Panc1 (cell line): Measurements from ENCODE around the gene KAT14. TPM values are rescaled to one million over a fixed set of nuclear protein-coding genes. Genes with fewer than 3 reads are reported as not detected.
"Not testable (repeated sequence)": the region's sequence is repeated elsewhere in the genome, so short reads cannot be mapped to it uniquely, and the experiment has no call there.

Experiments
- ATAC-seq: fragments of 200-7000 bp; cut with Tn5 transposase; 2 replicates; pipeline ENCODE4 v1.9.1; 2020; ENCODE audit warnings: mild to moderate bottlenecking, moderate library complexity
- BruUV-seq: library from RNA; stranded (reverse); fragments of 400-500 nt; replicated peaks from 2 replicates; lab custom pipeline; 2021; lab: Mats Ljungman, UMichigan
- CTCF ChIA-PET: fragments of 300-600 bp; sonication (Branson Sonifier 250); formaldehyde crosslinking; loops from one replicate; lab custom pipeline; 2022; ENCODE audit warnings: antibody characterized with exemption; lab: Charles Lee
- POLR2A ChIA-PET: fragments of 300-600 bp; sonication (Branson Sonifier 250); formaldehyde crosslinking; loops from one replicate; lab custom pipeline; 2022; ENCODE audit warnings: antibody characterized with exemption; lab: Charles Lee
- DNase-seq: peaks from one replicate; pipeline ENCODE4 v3.0.0-alpha.2; 2010; ENCODE audit warnings: low read depth, low spot score
- H3K27ac ChIP-seq: 2 replicates; pipeline ENCODE4 v1.5.1; 2011; ENCODE audit warnings: mild to moderate bottlenecking, low read length, inconsistent platforms
- H3K27me3 ChIP-seq: fragments of 200-500 bp; sonication (Bioruptor generic); 2 replicates; pipeline ENCODE4 v1.6.0; 2014; ENCODE audit warnings: low read length, inconsistent platforms; ENCODE audit not compliant: control insufficient read depth, insufficient read depth
- H3K36me3 ChIP-seq: fragments of 200-500 bp; sonication (Bioruptor generic); 2 replicates; pipeline ENCODE4 v1.5.1; 2014; ENCODE audit warnings: inconsistent platforms, mild to moderate bottlenecking, low read length, moderate library complexity; ENCODE audit not compliant: control insufficient read depth, insufficient read depth
- H3K4me1 ChIP-seq: 2 replicates; pipeline ENCODE4 v1.5.1; 2011; ENCODE audit warnings: inconsistent platforms, mild to moderate bottlenecking, low read length, moderate library complexity; ENCODE audit not compliant: control insufficient read depth, insufficient read depth
- H3K4me3 ChIP-seq, 2 experiments: 2 replicates each; pipeline ENCODE4 v1.5.1; 2011 to 2012; ENCODE audit warnings: low read depth in 2 of 2, low read length in 2 of 2, mild to moderate bottlenecking in 2 of 2, inconsistent platforms in 1 of 2, moderate library complexity in 1 of 2
- H3K9me3 ChIP-seq: fragments of 200-500 bp; sonication (Bioruptor generic); 2 replicates; pipeline ENCODE4 v1.5.1; 2014; ENCODE audit warnings: low read depth, mild to moderate bottlenecking, inconsistent platforms, low read length, moderate library complexity; ENCODE audit not compliant: control insufficient read depth, insufficient read depth
- POLR2AphosphoS5 ChIP-seq: IDR thresholded peaks from 2 replicates; pipeline ENCODE4 v1.6.1; 2012; ENCODE audit warnings: mild to moderate bottlenecking, low read depth, low read length, moderate library complexity
- SIN3A ChIP-seq: IDR thresholded peaks from 2 replicates; pipeline ENCODE4 v1.6.1; 2012; ENCODE audit warnings: low read depth, mild to moderate bottlenecking, low read length, moderate library complexity, borderline replicate concordance; ENCODE audit not compliant: insufficient read depth
- TCF7L2 ChIP-seq: IDR thresholded peaks from 2 replicates; pipeline ENCODE4 v1.6.1; 2011; ENCODE audit warnings: mild to moderate bottlenecking, low read depth, low read length, inconsistent platforms
- in situ Hi-C: cut with HindIII; loops from 2 replicates; pipeline ENCODE4 v1.10.0; 2016; ENCODE audit warnings: low sequenced_read_pairs, low pct_unique_long_range_greater_than_20kb
- intact Hi-C: fragments of 100-400 bp; cut with micrococcal nuclease; formaldehyde crosslinking; loops from one replicate; pipeline ENCODE4 v1.10.0; 2022; ENCODE audit not compliant: unreplicated experiment
- total RNA-seq: library from RNA; stranded (reverse); gene quantifications from one replicate; pipeline ENCODE4 v1.2.1, GENCODE V29; 2021; ENCODE audit not compliant: unreplicated experiment
- TF ChIP-seq, protein P1 (sequence below), 2 experiments: IDR thresholded peaks; 2 replicates each; pipeline ENCODE4 v1.6.1; 2011 to 2012; ENCODE audit warnings: low read depth in 2 of 2, control low read depth in 1 of 2, low read length in 1 of 2, mild to moderate bottlenecking in 1 of 2, moderate library complexity in 1 of 2; ENCODE audit not compliant: insufficient read depth in 1 of 2
- TF ChIP-seq, protein P2 (sequence below): fragments of 450-650 bp; IDR thresholded peaks from 2 replicates; pipeline ENCODE4 v1.5.1; 2017; ENCODE audit warnings: mild to moderate bottlenecking

The KAT14 gene
- total RNA-seq, 1 experiment from 2014 or later: 12.7 TPM

DNA sequence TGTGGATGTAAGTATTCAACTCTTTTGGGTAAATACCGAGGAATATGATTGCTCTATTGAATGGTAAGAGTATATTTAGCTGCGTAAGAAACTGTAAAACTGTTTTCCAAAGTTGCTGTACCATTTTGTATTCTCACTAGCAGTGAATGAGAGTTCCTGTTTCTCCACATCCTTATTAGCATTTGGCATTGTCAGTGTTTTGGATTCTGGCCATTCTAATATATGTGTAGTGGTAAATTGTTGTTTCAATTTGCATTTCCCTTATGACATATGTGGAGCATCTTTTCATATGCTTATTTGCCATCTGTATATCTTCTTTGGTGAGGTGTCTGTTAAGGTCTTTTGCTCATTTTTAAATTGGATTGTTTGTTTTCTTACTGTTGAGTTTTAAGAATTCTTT lies 29.3 kb upstream of the KAT14 start:
- H3K27ac ChIP-seq: no peak overlapping the region
- no peak for DNase-seq
- TF ChIP-seq, protein P1, sequence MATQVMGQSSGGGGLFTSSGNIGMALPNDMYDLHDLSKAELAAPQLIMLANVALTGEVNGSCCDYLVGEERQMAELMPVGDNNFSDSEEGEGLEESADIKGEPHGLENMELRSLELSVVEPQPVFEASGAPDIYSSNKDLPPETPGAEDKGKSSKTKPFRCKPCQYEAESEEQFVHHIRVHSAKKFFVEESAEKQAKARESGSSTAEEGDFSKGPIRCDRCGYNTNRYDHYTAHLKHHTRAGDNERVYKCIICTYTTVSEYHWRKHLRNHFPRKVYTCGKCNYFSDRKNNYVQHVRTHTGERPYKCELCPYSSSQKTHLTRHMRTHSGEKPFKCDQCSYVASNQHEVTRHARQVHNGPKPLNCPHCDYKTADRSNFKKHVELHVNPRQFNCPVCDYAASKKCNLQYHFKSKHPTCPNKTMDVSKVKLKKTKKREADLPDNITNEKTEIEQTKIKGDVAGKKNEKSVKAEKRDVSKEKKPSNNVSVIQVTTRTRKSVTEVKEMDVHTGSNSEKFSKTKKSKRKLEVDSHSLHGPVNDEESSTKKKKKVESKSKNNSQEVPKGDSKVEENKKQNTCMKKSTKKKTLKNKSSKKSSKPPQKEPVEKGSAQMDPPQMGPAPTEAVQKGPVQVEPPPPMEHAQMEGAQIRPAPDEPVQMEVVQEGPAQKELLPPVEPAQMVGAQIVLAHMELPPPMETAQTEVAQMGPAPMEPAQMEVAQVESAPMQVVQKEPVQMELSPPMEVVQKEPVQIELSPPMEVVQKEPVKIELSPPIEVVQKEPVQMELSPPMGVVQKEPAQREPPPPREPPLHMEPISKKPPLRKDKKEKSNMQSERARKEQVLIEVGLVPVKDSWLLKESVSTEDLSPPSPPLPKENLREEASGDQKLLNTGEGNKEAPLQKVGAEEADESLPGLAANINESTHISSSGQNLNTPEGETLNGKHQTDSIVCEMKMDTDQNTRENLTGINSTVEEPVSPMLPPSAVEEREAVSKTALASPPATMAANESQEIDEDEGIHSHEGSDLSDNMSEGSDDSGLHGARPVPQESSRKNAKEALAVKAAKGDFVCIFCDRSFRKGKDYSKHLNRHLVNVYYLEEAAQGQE (IDR thresholded peaks at IDR 0.05; ENCODE audit: insufficient read depth in 1 of 2, low read depth in 2 of 2, low read length in 1 of 2): no peak
- TF ChIP-seq TCF7L2 (no peak), SIN3A (no peak), POLR2AphosphoS5 (no peak)
- TF ChIP-seq, protein P2, sequence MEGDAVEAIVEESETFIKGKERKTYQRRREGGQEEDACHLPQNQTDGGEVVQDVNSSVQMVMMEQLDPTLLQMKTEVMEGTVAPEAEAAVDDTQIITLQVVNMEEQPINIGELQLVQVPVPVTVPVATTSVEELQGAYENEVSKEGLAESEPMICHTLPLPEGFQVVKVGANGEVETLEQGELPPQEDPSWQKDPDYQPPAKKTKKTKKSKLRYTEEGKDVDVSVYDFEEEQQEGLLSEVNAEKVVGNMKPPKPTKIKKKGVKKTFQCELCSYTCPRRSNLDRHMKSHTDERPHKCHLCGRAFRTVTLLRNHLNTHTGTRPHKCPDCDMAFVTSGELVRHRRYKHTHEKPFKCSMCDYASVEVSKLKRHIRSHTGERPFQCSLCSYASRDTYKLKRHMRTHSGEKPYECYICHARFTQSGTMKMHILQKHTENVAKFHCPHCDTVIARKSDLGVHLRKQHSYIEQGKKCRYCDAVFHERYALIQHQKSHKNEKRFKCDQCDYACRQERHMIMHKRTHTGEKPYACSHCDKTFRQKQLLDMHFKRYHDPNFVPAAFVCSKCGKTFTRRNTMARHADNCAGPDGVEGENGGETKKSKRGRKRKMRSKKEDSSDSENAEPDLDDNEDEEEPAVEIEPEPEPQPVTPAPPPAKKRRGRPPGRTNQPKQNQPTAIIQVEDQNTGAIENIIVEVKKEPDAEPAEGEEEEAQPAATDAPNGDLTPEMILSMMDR: no peak
- H3K9me3 ChIP-seq: no peaks in the 10 kb centered on the region
- no peaks in the 10 kb centered on the region for H3K36me3 ChIP-seq
- no peak overlapping the region for H3K4me3 ChIP-seq
- no peak for ATAC-seq
- no peaks in the 10 kb centered on the region for H3K27me3 ChIP-seq
- H3K4me1 ChIP-seq: no peaks in the 10 kb centered on the region
- in situ Hi-C loops (no loop called here), intact Hi-C loops (no loop called here)
- POLR2A ChIA-PET: no interaction called here
- CTCF ChIA-PET: no interaction called here
- BruUV-seq: no TSS peak

DNA sequence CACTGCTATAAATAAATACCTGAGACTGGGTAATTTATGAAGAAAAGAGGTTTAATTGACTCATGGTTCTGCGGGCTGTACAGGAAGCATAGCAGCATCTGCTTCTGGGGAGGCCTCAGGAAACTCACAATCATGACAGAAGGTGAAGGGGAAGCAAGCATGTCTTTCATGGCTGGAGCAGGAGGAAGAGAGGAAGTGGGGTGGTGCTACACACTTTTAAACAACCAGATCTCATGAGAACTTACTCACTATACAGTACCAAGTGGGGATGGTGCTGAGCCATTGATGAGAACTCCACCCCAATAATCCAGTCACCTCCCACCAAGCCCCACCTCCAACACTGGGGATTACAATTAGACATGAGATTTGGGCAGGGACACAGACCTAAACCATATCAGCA lies 9.1 kb upstream of the KAT14 start:
- H3K36me3 ChIP-seq, H3K9me3 ChIP-seq, POLR2A ChIA-PET, ATAC-seq, BruUV-seq, DNase-seq, H3K4me3 ChIP-seq, H3K27ac ChIP-seq, CTCF ChIA-PET, H3K4me1 ChIP-seq, H3K27me3 ChIP-seq, in situ Hi-C loops, intact Hi-C loops: not testable (repeated sequence)

DNA sequence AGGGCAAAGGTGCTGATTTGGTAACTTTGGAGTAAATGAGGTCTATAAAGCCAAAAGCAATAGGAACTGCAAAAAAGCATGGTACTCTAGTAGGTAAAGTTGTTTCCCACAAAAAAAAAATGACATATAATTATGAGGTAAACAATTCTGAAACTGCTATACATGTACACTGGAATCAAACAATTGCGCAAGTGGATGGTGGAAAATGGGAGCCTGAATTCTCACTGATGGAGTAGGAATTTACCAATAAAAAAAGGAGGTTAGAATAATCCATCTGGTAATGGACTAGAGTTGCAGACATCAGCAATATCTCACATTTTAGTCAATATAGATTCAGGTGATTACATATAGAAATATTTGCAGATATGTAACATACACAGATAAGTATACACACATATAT lies 5.0 kb upstream of the KAT14 start:
- Histone ChIP-seq H3K4me1 (no peaks in the 10 kb centered on the region), H3K27ac (no peak overlapping the region), H3K4me3 (no peak overlapping the region), H3K27me3 (no peaks in the 10 kb centered on the region), H3K36me3 (no peaks in the 10 kb centered on the region), H3K9me3 (no peaks in the 10 kb centered on the region)
- DNase-seq (no peak), ATAC-seq (no peak)
- TF ChIP-seq, protein P2: no peak
- TF ChIP-seq TCF7L2 (no peak), POLR2AphosphoS5 (no peak), SIN3A (no peak)
- TF ChIP-seq, protein P1 (IDR thresholded peaks at IDR 0.05; ENCODE audit: insufficient read depth in 1 of 2, low read depth in 2 of 2, low read length in 1 of 2): no peak
- no TSS peak for BruUV-seq
- in situ Hi-C loops (no loop called here), intact Hi-C loops (no loop called here)
- ChIA-PET POLR2A (no interaction called here), CTCF (no interaction called here)
